K562 (cell line): Measurements from ENCODE around the gene EHMT2. TPM values are rescaled to one million over a fixed set of nuclear protein-coding genes. Genes with fewer than 3 reads are reported as not detected.
A peak's percentile ranks its signal among the peaks of the same experiment; 100 is the strongest.

ENCODE experiments used
- ATAC-seq: fragments of 200-7000 bp; cut with Tn5 transposase; 3 replicates; pipeline ENCODE4 v1.9.1; 2020; ENCODE audit warnings: moderate library complexity
- BruUV-seq: library from RNA; stranded (reverse); fragments of 400-500 nt; replicated peaks from 2 replicates; lab custom pipeline; 2021; lab: Mats Ljungman, UMichigan
- CTCF ChIA-PET: fragments of 300-600 bp; formaldehyde crosslinking; extraction: SDS; loops from one replicate; lab custom pipeline; 2021; ENCODE audit warnings: low intra/inter-chr PET ratio; lab: Yijun Ruan, JAX
- POLR2A ChIA-PET: fragments of 300-600, 350-650 bp; sonication (Branson Sonifier 250); formaldehyde crosslinking; extraction: SDS; loops from one replicate; lab custom pipeline; 2021; ENCODE audit warnings: antibody characterized with exemption, inconsistent platforms; lab: Yijun Ruan, JAX
- DNase-seq, 4 experiments: peaks; one replicate each; pipeline versions ENCODE4 v3.0.0 to v3.0.0-alpha.2; 2011 to 2018; ENCODE audit warnings: low spot score in 3 of 4, mixed read lengths in 3 of 4; ENCODE audit errors: extremely low read depth in 1 of 4
- FAIRE-seq: peaks from 2 replicates; lab custom pipeline; 2011; peaks lifted over from hg19 to GRCh38; lab: Jason Lieb, UNC
- H2AFZ ChIP-seq: 2 replicates; pipeline ENCODE4 v1.6.0; 2011; ENCODE audit warnings: low read depth, low read length, control low read depth, inconsistent platforms
- H3K27ac ChIP-seq: fragments of 200-600 bp; 3 replicates; pipeline ENCODE4 v1.8.0; 2011; ENCODE audit warnings: low read depth, mild to moderate bottlenecking, control low read depth, inconsistent platforms, low read length, moderate library complexity, mixed read lengths; ENCODE audit errors: extremely low read depth
- H3K27me3 ChIP-seq, 2 experiments: fragments of 300-600 bp in 1 of 2; 2 replicates in 1 of 2; 3 replicates in 1 of 2; pipeline versions ENCODE4 v1.6.0 to v1.8.0; 2011; ENCODE audit warnings: inconsistent platforms in 2 of 2, low read length in 2 of 2, mild to moderate bottlenecking in 1 of 2, mixed read lengths in 1 of 2, moderate library complexity in 1 of 2; ENCODE audit not compliant: control insufficient read depth in 2 of 2, insufficient read depth in 2 of 2
- H3K36me3 ChIP-seq: fragments of 300-600 bp; 3 replicates; pipeline ENCODE4 v1.8.0; 2011; ENCODE audit warnings: mild to moderate bottlenecking, low read length, inconsistent platforms; ENCODE audit not compliant: control insufficient read depth, insufficient read depth
- H3K4me1 ChIP-seq, 2 experiments: fragments of 200-600 bp in 1 of 2; replicated peaks in 1 of 2; 2 replicates in 1 of 2; 3 replicates in 1 of 2; pipeline versions ENCODE4 v1.5.1 to v1.8.0; 2011; ENCODE audit warnings: inconsistent platforms in 2 of 2, low read length in 2 of 2, mild to moderate bottlenecking in 1 of 2, mixed read lengths in 1 of 2, moderate library complexity in 1 of 2; ENCODE audit not compliant: control insufficient read depth in 2 of 2, insufficient read depth in 2 of 2
- H3K4me2 ChIP-seq: 2 replicates; pipeline ENCODE4 v1.6.1; 2011; ENCODE audit warnings: low read length, control low read depth, inconsistent platforms, mixed read lengths; ENCODE audit not compliant: insufficient read depth
- H3K4me3 ChIP-seq: fragments of 200-600 bp; sonication (generic), shearing (Covaris generic); 2 replicates; pipeline ENCODE4 v1.5.1; 2016; ENCODE audit warnings: control low read depth, inconsistent platforms
- H3K79me2 ChIP-seq: fragments of 200-600 bp; 3 replicates; pipeline ENCODE4 v1.8.0; 2011; ENCODE audit warnings: low read length, inconsistent platforms; ENCODE audit not compliant: control insufficient read depth, insufficient read depth
- H3K9ac ChIP-seq, 2 experiments: 2 replicates each; pipeline versions ENCODE4 v1.6.0 to v1.6.1; 2011; ENCODE audit warnings: low read depth in 2 of 2, low read length in 2 of 2, control low read depth in 1 of 2, inconsistent platforms in 1 of 2, mild to moderate bottlenecking in 1 of 2, mixed read lengths in 1 of 2; ENCODE audit not compliant: insufficient read depth in 1 of 2
- H3K9me1 ChIP-seq: one replicate; pipeline ENCODE4 v1.6.0; 2011; ENCODE audit warnings: inconsistent platforms, mild to moderate bottlenecking, low read length, moderate library complexity; ENCODE audit not compliant: control insufficient read depth, insufficient read depth
- H3K9me3 ChIP-seq: replicated peaks from 2 replicates; pipeline ENCODE4 v1.5.1; 2011; ENCODE audit warnings: low read depth, low read length, inconsistent platforms; ENCODE audit not compliant: control insufficient read depth, insufficient read depth
- H4K20me1 ChIP-seq: replicated peaks from 2 replicates; pipeline ENCODE4 v1.6.1; 2011; ENCODE audit warnings: low read length, inconsistent platforms, mixed read lengths; ENCODE audit not compliant: control insufficient read depth, insufficient read depth
- CBX3 ChIP-seq, 2 experiments: IDR thresholded peaks; 1 replicate in 1 of 2; 2 replicates in 1 of 2; pipeline ENCODE4 v1.6.1; 2012; ENCODE audit warnings: inconsistent platforms in 2 of 2, low read length in 2 of 2, borderline replicate concordance in 1 of 2, control low read depth in 1 of 2
- ELF4 ChIP-seq: fragments of 450-650 bp; formaldehyde crosslinking; IDR thresholded peaks from 2 replicates; pipeline ENCODE4 v1.4.0; 2022; ENCODE audit warnings: missing genetic modification characterization
- GABPB2 ChIP-seq: fragments of 250-450 bp; sonication (Bioruptor Pico); conservative IDR thresholded peaks from 2 replicates; pipeline ENCODE4 v1.5.1; 2021; ENCODE audit warnings: mild to moderate bottlenecking
- L3MBTL2 ChIP-seq: fragments of 450-650 bp; IDR thresholded peaks from 2 replicates; pipeline ENCODE4 v1.6.1; 2016; ENCODE audit warnings: mild to moderate bottlenecking, moderate library complexity
- MEF2A ChIP-seq: IDR thresholded peaks from 2 replicates; pipeline ENCODE4 v1.6.1; 2011; ENCODE audit warnings: low read depth, mild to moderate bottlenecking, low read length, moderate library complexity; ENCODE audit not compliant: control insufficient read depth
- NR2C1 ChIP-seq, 2 experiments: fragments of 450-650 bp; IDR thresholded peaks; 2 replicates each; pipeline ENCODE4 v1.6.1; 2017; ENCODE audit warnings: mild to moderate bottlenecking in 2 of 2, antibody characterized with exemption in 1 of 2, inconsistent platforms in 1 of 2, missing compliant biosample characterization in 1 of 2, missing genetic modification characterization in 1 of 2
- ZNF23 ChIP-seq: fragments of 250-450 bp; sonication (Bioruptor Pico); IDR thresholded peaks from 2 replicates; pipeline ENCODE4 v1.4.0; 2020; ENCODE audit warnings: mild to moderate bottlenecking
- ZNF589 ChIP-seq: fragments of 200-800 bp; sonication (Bioruptor generic); IDR thresholded peaks from 2 replicates; pipeline ENCODE4 v1.6.1; 2016; ENCODE audit warnings: low read depth, missing genetic modification characterization, missing compliant biosample characterization
- WGBS: fragments of 100-300 bp; shearing (Covaris generic); methylation state at CpG from one replicate; pipeline ENCODE4 v1.1.6; 2016; ENCODE audit warnings: low coverage, mixed read lengths; ENCODE audit not compliant: insufficient coverage; ENCODE audit errors: missing lambda C conversion rate; 5-methylcytosine and 5-hydroxymethylcytosine counted together
- in situ Hi-C: fragments of 300-500 bp; cut with MboI; formaldehyde crosslinking; loops from 4 replicates; pipeline ENCODE4 v1.15.0; 2018; ENCODE audit warnings: inconsistent platforms, mixed read lengths
- intact Hi-C: fragments of 100-400 bp; cut with micrococcal nuclease; formaldehyde crosslinking; loops from 2 replicates; pipeline ENCODE4 v1.14.2; 2022
- polyA plus RNA-seq, 8 experiments: library from polyadenylated mRNA; depleted of rRNA in 4 of 8; stranded (reverse) in 5 of 8; unstranded in 3 of 8; fragments of >200 nt; fragmentation: Nextera tagmentation in 2 of 8; fragmentation: Illumina TruSeq in 1 of 8; extraction: Ambion mirVana in 2 of 8; extraction: Trizol in 1 of 8; gene quantifications; 2 replicates each; pipeline versions ENCODE4 v1.2.1 to v1.2.3, GENCODE V29; 2011 to 2014; ENCODE audit warnings: inconsistent platforms in 1 of 8, missing spikeins in 1 of 8
- total RNA-seq, 7 experiments: library from RNA; depleted of rRNA in 6 of 7; stranded (reverse); fragments of >200 nt in 6 of 7; fragmentation: Illumina TruSeq in 2 of 7; extraction: Trizol in 2 of 7; gene quantifications; 2 replicates each; pipeline versions ENCODE4 v1.2.1 to v1.2.3, GENCODE V29; 2011 to 2021; ENCODE audit warnings: low replicate concordance in 1 of 7
- TF ChIP-seq, protein P1 (sequence below): sonication (generic); formaldehyde crosslinking; IDR thresholded peaks from 2 replicates; pipeline ENCODE4 v1.8.0; 2022; ENCODE audit warnings: mild to moderate bottlenecking, low read depth, missing genetic modification reagents
- TF ChIP-seq, protein P2 (sequence below): IDR thresholded peaks from 2 replicates; pipeline ENCODE4 v1.6.1; 2012; ENCODE audit warnings: low read depth, low read length, improper control_type of control experiment, borderline replicate concordance
- TF ChIP-seq, protein P3 (sequence below): sonication (generic); formaldehyde crosslinking; IDR thresholded peaks from 2 replicates; pipeline ENCODE4 v1.8.0; 2023; ENCODE audit warnings: mild to moderate bottlenecking, missing genetic modification reagents
- TF ChIP-seq, protein P4 (sequence below), 2 experiments: fragments of 250-450 bp in 1 of 2; fragments of 450-650 bp in 1 of 2; sonication (Bioruptor Pico) in 1 of 2; IDR thresholded peaks; 2 replicates each; pipeline versions ENCODE4 v1.6.1 to v1.8.0; 2016 to 2021; ENCODE audit warnings: mild to moderate bottlenecking in 2 of 2, moderate library complexity in 2 of 2, missing compliant biosample characterization in 1 of 2, missing genetic modification characterization in 1 of 2

The EHMT2 gene
- total and polyA plus RNA-seq, 9 of the 15 experiments (the other 6 are each of a cell fraction or from before 2014, with no cell fraction given), result 2.1 to 63.8 (median 38.5) TPM

DNA sequence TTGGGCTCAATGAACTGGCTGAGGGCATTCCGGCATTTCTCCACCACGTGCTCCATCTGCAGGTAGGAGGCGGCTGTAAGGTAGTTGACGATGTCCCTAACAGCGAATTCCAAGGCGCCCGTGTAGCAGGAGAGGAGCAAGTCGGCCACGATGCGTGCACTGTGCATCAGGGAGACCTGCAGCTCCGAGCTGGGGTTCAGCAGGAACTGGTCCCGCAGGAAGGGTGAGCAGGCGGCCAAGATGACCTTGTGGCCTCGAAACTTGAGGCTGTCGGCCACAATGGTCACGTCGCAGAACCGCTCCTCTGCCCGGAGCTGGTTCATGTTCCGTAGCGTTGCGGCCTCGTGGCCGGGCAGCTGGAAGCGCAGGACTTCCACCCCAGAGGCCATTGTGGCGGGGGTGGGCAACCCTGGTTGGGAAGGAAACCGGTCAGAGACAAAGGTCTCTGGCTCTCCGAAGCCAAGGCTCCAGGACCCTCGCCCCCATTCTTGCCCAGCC, 3.5 kb upstream of the EHMT2 start:
- in situ Hi-C loops, result no loop called here
- intact Hi-C loops, result loop anchor here (1.0 to 10.0 kb wide), 4 partner anchors 46 to 294 kb away; partner anchors contain the start of genes CFB, GPSM3 and PBX2
- ATAC-seq (no peak), DNase-seq (peak in 1 of 4 experiments; percentile 51), FAIRE-seq (no peak)
- peak overlapping the region; percentile 84 for H3K27ac ChIP-seq
- no peaks in the 10 kb centered on the region for H3K9me1 ChIP-seq
- peak overlapping the region; percentile 93 for H3K4me2 ChIP-seq
- CTCF ChIA-PET, result no interaction called here
- peak overlapping the region; percentile 72 to 90 for H3K9ac ChIP-seq
- H3K4me3 ChIP-seq, result peak overlapping the region; percentile 75
- no peaks in the 10 kb centered on the region for H3K27me3 ChIP-seq
- BruUV-seq, result no TSS peak
- WGBS, result 31% methylated on average over 29 of the region's 29 CpGs
- H4K20me1 ChIP-seq, result peaks cover 3% of the 10 kb centered on the region; the same call in 1 of the 2 replicates
- H3K9me3 ChIP-seq, result no peaks in the 10 kb centered on the region
- peaks cover 49% of the 10 kb centered on the region for H3K79me2 ChIP-seq
- POLR2A ChIA-PET, result interaction anchor here (0.6 to 1.5 kb wide), 3 partner anchors 10 to 74 kb away, joined by 3 to 4 read pairs (median 3); partner anchors contain the start of gene HSPA1B
- H3K36me3 ChIP-seq, result peaks cover 16% of the 10 kb centered on the region; the same call in 1 of the 3 replicates
- H3K4me1 ChIP-seq, result peaks cover 36 to 43% of the 10 kb centered on the region in 2 experiments; a peak in 4 of 5 replicates
- peak overlapping the region; percentile 41; the same call in 1 of the 2 replicates for H2AFZ ChIP-seq
- TF ChIP-seq, protein P1, sequence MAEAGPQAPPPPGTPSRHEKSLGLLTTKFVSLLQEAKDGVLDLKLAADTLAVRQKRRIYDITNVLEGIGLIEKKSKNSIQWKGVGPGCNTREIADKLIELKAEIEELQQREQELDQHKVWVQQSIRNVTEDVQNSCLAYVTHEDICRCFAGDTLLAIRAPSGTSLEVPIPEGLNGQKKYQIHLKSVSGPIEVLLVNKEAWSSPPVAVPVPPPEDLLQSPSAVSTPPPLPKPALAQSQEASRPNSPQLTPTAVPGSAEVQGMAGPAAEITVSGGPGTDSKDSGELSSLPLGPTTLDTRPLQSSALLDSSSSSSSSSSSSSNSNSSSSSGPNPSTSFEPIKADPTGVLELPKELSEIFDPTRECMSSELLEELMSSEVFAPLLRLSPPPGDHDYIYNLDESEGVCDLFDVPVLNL (CRISPR knock-in tag), result no peak
- TF ChIP-seq, protein P2, sequence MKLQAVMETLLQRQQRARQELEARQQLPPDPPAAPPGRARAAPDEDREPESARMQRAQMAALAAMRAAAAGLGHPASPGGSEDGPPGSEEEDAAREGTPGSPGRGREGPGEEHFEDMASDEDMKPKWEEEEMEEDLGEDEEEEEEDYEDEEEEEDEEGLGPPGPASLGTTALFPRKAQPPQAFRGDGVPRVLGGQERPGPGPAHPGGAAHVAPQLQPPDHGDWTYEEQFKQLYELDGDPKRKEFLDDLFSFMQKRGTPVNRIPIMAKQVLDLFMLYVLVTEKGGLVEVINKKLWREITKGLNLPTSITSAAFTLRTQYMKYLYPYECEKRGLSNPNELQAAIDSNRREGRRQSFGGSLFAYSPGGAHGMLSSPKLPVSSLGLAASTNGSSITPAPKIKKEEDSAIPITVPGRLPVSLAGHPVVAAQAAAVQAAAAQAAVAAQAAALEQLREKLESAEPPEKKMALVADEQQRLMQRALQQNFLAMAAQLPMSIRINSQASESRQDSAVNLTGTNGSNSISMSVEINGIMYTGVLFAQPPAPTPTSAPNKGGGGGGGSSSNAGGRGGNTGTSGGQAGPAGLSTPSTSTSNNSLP, result no peak
- TF ChIP-seq NR2C1 (IDR thresholded peaks at IDR 0.05) (no peak), NR2C1 (tag; IDR thresholded peaks at IDR 0.05) (peak; percentile 60), L3MBTL2 (peak; percentile 88), ZNF589 (CRISPR knock-in tag) (no peak; the same call in 1 of the 2 replicates), GABPB2 (CRISPR knock-in tag) (0 out of 2 replicates have a peak, but pooled peaks have one; percentile 42), CBX3 (IDR thresholded peaks at IDR 0.05; ENCODE audit: borderline replicate concordance in 1 of 2, low read length in 2 of 2) (peak in 1 of 2 experiments; percentile 18; a peak in 1 of 3 replicates), ZNF23 (no peak), ELF4 (CRISPR knock-in tag) (no peak), MEF2A (no peak)
- TF ChIP-seq, protein P3, sequence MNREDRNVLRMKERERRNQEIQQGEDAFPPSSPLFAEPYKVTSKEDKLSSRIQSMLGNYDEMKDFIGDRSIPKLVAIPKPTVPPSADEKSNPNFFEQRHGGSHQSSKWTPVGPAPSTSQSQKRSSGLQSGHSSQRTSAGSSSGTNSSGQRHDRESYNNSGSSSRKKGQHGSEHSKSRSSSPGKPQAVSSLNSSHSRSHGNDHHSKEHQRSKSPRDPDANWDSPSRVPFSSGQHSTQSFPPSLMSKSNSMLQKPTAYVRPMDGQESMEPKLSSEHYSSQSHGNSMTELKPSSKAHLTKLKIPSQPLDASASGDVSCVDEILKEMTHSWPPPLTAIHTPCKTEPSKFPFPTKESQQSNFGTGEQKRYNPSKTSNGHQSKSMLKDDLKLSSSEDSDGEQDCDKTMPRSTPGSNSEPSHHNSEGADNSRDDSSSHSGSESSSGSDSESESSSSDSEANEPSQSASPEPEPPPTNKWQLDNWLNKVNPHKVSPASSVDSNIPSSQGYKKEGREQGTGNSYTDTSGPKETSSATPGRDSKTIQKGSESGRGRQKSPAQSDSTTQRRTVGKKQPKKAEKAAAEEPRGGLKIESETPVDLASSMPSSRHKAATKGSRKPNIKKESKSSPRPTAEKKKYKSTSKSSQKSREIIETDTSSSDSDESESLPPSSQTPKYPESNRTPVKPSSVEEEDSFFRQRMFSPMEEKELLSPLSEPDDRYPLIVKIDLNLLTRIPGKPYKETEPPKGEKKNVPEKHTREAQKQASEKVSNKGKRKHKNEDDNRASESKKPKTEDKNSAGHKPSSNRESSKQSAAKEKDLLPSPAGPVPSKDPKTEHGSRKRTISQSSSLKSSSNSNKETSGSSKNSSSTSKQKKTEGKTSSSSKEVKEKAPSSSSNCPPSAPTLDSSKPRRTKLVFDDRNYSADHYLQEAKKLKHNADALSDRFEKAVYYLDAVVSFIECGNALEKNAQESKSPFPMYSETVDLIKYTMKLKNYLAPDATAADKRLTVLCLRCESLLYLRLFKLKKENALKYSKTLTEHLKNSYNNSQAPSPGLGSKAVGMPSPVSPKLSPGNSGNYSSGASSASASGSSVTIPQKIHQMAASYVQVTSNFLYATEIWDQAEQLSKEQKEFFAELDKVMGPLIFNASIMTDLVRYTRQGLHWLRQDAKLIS (CRISPR knock-in tag), result no peak
- TF ChIP-seq, protein P4, sequence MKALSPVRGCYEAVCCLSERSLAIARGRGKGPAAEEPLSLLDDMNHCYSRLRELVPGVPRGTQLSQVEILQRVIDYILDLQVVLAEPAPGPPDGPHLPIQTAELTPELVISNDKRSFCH (CRISPR knock-in tag; IDR thresholded peaks at IDR 0.05), result no peak
- TF ChIP-seq, protein P4 (tag; IDR thresholded peaks at IDR 0.05), result peak; percentile 39; the same call in 1 of the 2 replicates
